NCI-H446 (cell line): Measurements from ENCODE around the gene TMEM204.

Experiments used
- DNase-seq, 2 experiments: peaks; one replicate each; lab custom pipeline; 2025; lab: John Stamatoyannopoulos, UW

TMEM204 gene

GRCh38 chr16:1520461-1520860, 13.0 kb upstream of the TMEM204 start:
- DNase-seq, result no peak

DNA sequence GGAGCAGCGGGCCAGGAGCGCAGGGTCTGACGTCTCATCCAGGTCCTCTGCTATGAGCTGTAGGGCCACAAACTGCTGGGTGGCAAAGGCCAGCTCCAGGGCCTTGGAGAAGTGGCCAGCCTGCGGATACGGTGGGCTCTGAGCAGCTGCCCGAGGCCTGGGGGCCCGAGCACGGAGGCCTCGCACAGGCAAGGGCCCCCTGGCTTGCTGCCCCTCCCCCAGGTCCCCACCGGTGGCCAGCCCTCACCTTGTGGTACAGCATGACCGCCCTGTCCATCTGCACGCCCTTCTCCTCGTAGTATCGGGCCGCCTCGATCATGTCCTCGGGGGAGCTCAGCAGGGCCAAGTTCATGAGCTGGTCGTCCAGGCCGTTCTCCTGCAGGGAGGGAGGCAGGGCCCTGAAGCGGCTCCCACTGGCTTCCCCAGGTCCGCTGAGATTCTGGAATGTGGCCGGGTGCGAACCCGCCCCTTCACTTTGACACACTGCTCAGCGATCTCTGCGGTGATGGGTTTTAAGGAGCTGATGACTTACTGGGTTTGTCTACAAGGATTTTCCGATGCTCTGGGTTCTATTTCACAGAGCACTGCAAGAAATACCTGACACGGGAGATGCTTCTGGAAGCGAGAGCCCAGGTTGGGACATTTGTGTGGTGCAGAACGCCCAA, 9.8 kb upstream of the TMEM204 start:
- DNase-seq, result no peak

GRCh38 chr16:1524366-1524765, 9.1 kb upstream of the TMEM204 start:
- DNase-seq, result no peak

- DNase-seq, result no peak
Observed at GRCh38 chr16:1525871-1526607, 7.4 kb upstream of the TMEM204 start.

- no peak for DNase-seq
Observed at GRCh38 chr16:1526608-1527555, 6.6 kb upstream of the TMEM204 start.

- no peak for DNase-seq
Observed at GRCh38 chr16:1527836-1528811, 5.3 kb upstream of the TMEM204 start.

- DNase-seq, result no peak
Observed at GRCh38 chr16:1528921-1529537, 4.4 kb upstream of the TMEM204 start.

DNA sequence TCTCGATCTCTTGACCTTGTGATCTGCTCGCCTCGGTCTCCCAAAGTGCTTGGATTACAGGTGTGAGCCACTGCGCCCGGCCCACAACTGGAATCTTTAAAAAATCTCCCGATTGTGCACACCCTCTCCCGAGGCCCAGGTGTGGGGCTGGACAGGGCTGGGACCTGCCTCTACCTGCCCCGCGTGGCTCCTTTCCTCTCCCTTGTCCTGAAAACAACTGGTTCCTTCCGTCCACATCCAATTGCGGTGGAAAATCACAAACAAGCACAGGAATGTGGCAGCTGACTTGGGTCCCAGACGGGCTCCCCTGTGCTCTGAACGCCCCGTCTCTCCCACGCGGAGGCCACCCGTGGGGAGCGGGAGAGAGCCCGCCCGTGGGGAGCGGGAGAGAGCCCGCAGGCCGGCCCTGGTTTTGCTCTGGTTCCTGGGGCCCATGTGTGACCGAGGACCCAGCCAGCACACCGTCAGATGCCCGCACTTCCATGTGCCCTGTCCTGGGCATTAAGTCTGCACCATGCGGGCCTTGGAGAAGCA, 3.0 kb upstream of the TMEM204 start:
- DNase-seq, result no peak

DNA sequence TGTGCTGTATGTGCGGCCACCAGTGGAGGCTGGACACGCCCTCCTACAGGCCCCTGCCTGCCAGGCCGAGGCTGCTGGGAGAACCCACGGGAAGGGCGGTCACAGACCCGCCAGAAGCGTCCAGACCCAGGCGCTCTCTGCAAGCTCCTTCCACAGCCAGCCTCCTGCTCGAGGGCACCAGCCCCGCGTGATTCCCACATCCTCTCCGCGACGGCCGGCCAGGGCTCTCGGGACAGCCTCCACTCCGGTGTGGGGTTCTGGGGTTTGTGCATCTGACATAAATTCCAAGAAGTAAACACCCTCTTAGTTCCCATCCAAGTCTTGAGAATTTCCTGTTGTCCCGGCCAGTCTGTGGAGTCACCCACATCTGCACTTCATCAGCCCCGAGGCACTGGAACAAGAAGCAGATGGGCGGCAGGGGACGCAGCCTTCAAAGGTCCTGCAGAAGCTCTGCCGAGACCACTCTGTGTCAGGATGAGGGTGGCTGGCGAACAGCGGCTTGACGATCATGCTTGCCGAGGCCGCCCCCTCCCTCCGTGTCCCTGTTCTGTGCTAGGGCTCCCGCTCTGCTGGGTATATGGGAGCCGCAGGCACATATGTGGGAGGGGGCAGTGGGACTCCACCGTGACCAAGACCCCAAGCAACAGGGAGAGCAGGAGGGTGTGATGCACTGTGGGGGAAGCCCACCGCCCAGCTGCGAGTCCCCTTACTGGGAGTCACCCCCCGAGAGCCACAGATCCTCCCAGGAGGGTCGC, 2.4 kb upstream of the TMEM204 start:
- no peak for DNase-seq

- no peak for DNase-seq
Observed at GRCh38 chr16:1531638-1531910, 1.9 kb upstream of the TMEM204 start.

DNA sequence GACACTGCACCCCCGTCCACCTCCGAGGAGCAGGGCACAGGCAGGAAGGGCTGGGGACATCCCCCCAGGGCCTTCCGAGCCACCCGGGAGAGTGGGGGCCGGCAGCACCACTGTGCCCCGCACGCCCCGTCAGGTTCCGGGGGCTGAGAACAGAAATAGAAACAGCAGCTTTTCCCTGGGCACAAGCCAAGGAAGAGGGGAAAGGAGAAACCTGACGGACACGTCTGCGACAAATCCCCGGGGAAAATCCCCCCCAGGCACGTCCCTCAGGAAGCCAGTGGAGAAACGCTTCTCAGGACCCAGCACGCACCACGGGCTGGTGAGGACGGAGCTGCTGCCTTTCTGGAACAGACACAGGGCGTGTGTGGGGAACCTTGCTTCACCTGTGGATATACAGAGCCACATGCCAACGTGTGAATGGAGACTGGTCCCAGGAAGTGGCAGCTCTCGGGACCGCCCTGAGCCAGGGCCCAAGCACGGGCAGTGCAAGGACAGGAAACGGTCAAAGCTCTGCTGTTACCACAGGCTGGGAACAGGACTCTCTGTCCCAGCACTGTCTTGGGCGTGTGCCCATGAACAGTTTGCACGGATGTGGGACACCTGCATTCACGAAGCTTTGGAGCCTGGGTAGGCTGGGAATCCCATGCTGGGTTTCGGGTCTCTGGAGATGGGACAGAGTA, 1.2 kb upstream of the TMEM204 start:
- DNase-seq, result no peak

GRCh38 chr16:1532771-1533170, 695 bp upstream of the TMEM204 start:
- DNase-seq, result no peak

DNA sequence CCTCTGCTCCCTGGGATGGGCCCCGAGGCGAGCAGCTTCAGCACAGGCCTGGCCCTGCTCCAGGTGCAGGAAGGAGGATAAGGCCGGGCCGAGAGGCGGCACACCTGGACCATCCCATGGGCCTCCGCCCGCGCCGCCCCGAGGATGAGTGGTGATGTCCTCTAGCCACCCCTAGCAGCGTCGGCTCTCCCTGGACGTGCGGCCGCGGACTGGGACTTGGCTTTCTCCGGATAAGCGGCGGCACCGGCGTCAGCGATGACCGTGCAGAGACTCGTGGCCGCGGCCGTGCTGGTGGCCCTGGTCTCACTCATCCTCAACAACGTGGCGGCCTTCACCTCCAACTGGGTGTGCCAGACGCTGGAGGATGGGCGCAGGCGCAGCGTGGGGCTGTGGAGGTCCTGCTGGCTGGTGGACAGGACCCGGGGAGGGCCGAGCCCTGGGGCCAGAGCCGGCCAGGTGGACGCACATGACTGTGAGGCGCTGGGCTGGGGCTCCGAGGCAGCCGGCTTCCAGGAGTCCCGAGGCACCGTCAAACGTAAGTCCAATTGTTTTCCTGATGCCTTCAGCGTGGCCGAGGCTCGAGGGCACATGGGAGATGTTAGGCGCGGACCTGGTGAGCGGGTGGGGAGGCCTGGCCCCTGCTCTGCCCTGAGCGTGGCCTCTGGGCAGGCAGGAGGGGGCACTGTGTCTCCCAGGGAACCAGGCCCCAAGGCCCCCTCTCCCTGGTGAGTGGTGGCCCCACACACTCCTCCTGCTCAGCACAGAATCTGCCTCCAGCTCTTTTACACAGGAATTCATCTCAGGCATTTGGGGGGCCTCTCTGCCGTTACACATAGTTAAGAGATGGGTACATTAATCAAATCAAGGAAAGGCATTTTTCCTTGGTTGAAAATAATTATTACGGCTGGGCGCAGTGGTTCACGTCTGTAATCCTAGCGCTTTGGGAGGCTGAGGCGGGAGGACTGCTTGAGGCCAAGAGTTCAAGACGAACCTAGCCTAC, 855 bp downstream of the TMEM204 start:
- DNase-seq, result no peak

DNA sequence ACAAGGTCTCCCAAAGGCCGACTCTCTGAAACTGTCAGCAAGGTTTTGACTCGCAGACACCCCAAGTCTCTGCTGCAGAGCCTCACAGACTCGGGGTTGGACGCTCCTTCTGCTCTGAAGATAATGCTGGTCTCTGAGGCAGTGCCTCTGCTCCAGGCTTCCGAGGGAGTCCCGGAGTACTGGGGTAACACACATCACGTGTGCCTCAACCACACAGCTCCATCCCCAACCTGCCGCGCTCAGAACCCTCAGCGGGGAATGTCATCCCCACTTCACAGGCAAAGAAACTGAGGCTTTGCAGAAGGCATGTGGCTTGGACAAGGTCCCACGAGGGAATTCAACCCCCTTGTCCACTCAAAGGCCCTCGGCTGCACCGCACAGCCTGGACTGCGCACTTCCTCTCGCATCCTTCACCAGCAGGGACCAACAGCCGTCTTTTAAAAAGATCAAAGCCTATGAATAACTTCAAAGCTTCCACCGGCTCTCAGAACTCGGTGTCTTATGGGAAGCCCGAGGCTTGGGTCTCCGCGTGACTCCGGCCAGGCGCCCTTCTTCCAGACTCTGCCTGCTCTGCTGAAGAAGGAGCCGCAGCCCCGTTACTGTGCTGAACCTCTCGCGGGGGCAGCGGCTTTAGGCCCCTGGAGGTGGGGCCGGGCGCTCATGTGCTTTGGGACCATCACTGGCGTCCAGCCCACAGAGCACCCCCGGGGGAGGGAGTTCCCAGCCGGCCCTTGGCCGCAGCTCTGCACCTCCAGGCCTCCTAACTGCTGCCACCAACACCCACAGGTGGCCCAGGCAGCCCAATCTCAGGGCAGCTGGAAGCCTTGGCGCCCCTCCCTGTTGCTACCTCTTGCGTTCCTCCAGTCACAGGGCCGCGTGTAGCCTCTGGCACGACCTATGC, 2.2 kb downstream of the TMEM204 start:
- DNase-seq, result no peak

DNA sequence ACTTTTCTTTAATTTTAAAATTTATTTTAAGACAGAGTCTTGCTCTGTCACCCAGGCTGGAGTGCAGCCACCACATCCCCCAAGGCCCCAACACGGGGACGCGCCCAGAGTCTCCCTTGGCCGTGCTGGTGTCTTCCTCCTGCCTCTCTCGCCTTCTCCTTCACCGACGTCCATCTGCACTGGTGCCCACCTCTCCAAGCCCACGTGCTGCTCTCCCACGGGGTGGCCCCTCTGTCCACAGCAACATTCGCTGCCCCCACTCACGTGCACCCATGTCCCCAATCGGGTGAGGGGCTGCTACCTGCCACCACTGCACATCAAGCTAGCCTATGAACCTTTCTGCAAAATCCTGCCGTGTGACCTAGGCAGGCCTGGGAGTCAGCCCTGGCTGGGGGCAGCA, 3.1 kb downstream of the TMEM204 start:
- no peak for DNase-seq

DNA sequence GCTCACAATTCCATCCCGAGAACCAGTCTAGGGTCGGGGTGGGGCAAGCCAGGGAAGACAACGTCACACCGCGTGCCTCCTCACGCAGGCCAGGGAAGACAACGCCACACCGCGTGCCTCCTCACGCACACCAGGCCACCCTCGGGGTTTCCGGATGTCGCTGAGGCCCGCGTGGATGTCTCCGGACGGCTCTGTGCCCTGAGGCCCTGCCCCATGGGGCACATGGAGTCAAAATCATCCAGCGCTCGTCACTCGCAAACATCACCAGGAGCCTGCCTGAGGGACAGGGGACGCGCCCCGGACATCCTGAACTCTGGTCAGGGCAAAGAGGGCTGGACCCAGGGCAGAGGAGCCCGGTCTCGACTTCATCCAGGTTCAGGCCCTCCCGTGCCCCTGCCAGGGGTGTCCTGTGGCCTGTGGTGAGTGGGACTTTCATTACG, 3.7 kb downstream of the TMEM204 start:
- no peak for DNase-seq

DNA sequence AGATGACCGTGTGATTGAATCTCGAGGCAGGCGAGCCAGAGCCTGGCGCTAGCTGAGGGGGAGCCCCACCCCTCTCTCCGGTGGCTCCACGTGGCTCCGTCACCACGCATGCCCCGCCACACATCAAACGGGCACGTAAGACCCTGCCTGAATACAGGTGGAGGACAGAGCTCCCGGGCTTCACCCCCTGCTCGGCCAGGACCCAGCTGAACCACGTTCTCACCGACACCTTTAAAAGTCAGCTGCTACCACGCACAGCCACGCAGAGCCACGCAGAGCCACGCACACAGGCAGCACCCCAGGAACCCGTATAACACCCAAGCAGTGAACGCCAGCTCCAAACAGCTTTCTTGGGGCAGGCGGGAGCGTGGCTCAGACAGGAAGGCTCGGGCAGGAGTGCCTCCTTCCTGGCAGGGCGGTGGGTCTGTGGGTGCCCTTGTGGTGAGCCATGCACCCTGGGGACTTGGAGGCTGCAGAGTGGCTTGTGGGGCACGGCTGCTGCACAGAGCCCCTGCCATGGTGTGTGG, 4.4 kb downstream of the TMEM204 start:
- no peak for DNase-seq
